HG03103 (cell line): ENCODE data around the gene TMEM234.
"Not testable (repeated sequence)": the region's sequence is repeated elsewhere in the genome, so short reads cannot be mapped to it uniquely, and the experiment has no call there.

Source experiments
- ATAC-seq: cut with Tn5 transposase; IDR thresholded peaks from one replicate; pipeline ENCODE4 v1.9.1; 2021; ENCODE audit warnings: low read depth; ENCODE audit not compliant: unreplicated experiment

TMEM234 gene

DNA sequence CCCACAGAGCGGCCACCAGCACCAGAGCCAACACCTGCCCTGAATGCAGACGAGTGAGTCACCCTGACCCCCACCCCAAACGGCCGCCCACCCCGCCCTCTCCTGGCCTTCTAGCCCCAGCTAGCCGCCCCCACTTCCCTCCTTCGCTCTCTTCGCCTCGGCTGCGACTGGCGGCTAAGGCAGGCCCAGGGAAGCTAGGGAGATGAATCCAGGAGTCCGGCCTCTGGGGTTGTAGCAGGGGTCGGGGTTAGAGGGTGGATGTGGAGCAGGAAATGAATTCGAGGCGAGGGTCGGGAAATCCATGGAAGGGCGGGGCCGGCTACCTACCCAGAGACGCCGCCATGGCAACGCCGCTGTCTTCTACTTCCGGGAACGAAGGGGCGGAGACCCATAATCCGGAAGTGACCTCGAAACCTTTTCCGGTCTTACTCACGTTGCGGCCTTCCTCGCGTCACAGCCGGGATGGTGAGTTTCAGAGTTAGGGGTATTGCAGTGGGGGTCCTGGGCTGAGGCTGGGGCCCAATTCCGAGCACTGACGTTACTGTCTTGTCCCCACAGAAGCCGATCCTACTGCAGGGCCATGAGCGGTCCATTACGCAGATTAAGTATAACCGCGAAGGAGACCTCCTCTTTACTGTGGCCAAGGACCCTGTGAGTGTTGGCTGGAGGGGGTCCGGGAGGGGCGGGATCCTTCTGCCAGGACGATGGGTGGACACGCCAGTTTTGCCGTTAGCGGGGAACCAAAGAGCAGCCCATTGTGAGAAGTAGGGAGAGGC, at the start of gene TMEM234, which contains the start of gene EIF3I:
Gene TMEM234, minus strand, starts transcription at position 374 of the 776 bp plus-strand sequence. Its CDS starts 31 bp downstream, at position 343.
Gene EIF3I, plus strand, starts transcription at position 428 of the 776 bp plus-strand sequence. Its CDS starts 35 bp downstream, at position 463.
- ATAC-seq: peak; percentile 82

DNA sequence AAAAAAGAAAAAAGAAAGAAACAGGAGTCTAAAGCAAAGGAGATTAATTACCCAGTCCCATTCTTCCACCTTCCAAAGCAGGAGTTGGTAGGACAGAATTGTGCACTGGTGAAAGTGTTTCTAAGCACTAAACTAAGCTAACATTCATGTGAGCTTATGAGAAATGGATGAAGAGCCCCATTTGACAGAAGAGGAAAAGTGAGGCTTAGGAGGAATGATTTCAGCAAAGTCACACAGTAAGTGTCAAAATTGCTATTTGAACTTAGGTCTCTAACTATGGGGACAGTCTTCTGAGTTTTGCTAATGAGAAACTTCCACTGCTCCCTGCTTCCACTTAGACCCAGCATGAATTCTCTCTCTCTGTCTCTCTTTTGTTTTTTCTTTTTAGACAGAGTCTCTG, 47.6 kb upstream of the TMEM234 start:
- ATAC-seq: no peak

DNA sequence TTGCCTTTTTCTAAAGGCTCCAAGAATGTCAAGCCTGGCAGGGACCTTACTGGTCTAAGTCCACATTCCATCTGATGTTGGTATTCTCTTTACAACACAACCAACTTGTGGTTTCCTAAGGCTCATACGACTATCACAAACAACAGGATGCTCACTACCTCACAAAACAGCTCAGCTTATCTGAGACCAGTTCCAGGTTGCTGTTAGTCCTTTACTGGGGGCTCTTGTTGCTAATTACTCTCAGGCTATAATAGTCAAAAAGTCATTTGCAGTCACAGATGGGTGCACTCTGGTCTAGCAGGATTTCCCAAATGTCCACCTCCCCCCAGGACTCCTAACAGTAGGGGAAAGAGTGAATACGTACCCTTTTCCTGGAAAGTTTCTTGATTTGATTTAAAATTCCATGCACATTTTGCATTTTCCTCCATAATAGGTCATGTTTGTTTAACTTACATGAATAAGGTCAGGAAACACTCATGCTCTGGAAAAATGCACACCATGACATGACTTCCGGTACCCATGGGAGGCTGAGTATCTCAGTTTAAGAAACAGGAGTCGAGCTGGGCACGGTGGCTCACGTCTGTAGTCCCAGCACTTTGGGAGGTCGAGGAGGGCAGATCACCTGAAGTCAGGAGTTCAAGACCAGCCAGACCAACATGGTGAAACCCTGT, 44.9 kb upstream of the TMEM234 start:
- no peak for ATAC-seq

DNA sequence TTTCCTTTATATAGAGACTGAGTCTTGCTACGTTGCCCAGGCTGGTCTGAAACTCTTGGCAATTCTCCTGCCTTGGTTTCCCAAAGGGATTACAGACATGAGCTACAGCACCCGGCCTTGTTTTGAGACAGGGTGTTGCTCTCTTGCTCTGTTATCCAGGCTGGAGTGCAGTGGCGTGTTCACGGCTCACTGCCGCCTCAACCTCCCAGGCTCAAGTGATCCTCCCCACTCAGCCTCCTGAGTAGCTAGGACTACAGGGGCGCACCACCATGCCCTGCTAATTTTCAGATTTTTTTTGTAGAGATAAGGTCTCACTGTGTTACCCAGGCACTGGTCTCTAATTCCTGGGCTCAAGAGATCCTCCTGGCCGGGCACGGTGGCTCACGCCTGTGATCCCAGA, 43.7 kb upstream of the TMEM234 start:
- ATAC-seq: no peak

DNA sequence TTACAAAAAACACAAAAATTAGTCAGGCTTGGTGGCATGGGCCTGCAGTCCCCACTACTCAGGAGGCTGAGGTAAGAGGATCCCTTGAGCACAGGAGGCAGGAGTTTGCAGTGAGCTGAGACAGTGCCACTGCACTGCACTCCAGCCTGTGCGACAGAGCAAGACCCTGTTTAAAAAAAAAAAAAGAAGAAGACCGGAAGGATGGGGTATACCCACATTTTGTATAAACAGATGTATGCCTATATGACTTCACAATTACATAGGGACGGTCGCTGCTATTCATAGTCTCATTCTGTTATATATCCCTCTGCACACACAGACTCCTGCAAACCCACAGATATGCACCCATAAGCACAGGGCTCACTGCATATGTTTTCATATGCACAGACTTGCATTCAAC, 41.6 kb upstream of the TMEM234 start:
- ATAC-seq: no peak

- not testable (repeated sequence) for ATAC-seq
Observed at GRCh38 chr1:32263236-32263593, 41.1 kb upstream of the TMEM234 start.

DNA sequence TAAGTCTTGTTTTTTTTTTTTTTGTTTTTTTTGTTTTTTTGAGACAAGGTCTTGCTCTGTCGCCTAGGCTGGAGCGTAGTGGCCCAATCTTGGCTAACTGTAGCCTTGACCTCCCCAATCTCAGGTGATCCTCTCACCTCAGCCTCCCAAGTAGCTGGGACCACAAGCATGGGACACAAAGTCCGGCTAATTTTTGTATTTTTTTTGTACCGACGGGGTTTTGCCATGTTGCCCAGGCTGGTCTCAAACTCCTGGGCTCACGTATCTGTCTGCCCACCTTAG, 35.0 kb upstream of the TMEM234 start:
- ATAC-seq: no peak

GRCh38 chr1:32256473-32257226, 34.5 kb upstream of the TMEM234 start:
- ATAC-seq: no peak

- ATAC-seq: no peak
Observed at GRCh38 chr1:32255072-32256071, 33.2 kb upstream of the TMEM234 start.

- no peak for ATAC-seq
Observed at GRCh38 chr1:32250893-32251716, 29.0 kb upstream of the TMEM234 start, which contains the start of gene LCK. TSS of gene LCK (plus strand) at chr1:32251265. CDS start at chr1:32274330, 23,065 bp downstream.

DNA sequence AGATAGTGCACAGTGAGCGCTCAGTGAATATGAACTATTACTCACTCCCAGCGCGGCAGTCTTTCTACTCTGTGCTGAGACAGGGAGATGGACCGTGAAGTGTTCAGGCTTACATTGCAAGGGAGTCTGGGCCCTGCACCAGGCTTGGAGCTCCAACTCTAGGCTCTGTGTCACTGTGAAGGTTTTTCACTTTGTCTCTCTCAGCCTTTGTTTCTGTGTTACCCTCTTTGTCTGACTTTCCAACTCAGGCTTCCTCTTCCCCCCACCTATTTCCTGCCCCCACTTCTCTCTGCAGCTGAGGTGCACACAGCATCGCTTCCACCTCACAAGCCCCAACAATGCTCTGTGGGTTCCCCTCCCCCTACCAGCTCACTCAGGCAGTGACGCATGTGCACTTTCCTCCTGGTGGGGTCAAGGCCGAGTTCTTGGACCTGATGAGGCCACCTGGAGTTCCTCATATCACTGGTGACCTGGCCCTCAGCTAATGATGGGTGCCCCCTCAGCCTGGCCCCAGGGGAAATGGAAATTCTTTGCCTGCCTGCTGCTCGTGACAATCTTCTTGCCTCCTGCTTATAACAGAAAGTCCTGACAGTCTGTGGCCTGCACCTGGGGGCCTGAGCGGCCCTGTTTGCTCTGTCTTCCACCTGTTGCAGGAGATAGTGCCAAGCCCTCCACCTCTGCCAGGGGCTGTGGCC, 27.8 kb upstream of the TMEM234 start:
- peak; percentile 53 for ATAC-seq

DNA sequence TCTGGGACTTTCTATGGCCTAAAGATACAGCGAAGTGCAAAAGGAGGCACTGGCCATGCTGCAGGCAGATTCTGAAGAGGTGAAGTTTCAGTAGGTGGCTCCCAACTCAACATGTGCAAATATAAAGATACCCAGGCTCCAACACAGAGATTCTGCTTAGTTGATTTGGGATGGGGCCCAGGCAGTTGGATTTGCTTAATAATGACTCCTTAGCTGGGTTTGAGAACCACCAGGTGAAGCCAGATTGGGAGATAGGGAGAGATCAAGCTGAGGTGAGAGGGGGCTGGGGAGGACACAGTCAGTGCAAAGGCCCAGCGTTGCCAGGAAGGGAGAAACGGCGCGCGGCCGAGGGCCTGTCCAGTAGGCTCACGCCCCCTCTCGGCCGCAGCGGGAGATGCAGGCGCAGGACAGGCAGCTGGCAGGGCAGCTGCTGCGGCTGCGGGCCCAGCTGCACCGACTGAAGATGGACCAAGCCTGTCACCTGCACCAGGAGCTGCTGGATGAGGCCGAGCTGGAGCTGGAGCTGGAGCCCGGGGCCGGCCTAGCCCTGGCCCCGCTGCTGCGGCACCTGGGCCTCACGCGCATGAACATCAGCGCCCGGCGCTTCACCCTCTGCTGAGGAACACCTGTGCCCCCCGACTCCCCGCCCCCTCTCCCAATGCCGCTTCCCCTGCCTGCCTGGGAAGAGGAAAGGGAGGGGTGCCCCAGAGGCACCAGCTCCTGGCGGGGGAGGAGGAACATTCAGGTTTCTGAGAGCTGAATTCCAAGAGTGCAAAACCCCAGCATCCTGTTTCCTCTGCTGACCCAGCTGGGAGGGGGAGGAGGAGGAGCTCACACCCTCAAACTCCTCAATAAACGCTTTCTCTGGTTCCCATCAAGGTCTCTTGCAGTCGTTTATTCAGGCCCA, 26.1 kb upstream of the TMEM234 start:
- no peak for ATAC-seq

DNA sequence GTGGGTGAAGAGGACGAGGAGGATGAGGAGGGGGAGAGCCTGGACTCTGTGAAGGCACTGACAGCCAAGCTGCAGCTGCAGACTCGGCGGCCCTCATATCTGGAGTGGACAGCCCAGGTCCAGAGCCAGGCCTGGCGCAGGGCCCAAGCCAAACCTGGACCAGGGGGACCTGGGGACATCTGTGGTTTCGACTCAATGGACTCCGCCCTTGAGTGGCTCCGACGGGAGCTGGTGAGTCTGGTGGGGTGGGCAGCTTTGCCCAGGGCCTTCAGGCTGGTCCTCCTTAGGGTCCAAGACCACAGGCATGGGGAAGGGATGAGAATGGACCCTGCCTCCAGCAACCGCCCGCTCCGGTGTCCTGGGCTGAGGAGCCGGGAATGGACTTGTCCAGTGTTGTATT, 25.3 kb upstream of the TMEM234 start:
- ATAC-seq: no peak

DNA sequence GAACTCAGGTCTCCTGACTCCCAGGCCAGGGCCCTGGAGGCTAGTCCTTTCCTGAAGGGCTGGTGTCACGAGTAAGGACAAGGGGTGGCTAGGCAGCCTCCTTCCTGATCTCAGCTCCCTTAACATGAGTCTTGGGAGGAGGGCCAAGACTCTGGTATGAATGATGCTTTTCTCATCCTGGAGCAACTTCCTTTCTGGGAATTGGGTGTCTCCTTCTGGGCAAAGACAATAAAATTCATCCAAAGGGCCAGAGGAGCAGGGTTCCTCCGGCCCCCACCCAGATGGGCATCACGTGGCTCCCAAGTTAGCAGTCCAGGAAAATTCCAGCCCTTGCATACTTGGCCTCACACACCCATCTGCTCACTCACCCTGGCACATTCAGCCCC, 24.7 kb upstream of the TMEM234 start, which contains the start of gene FAM167B:
Gene FAM167B, plus strand, starts transcription at position 335 of the 386 bp plus-strand sequence. CDS start 200 bp downstream, outside the sequence.
- no peak for ATAC-seq

DNA sequence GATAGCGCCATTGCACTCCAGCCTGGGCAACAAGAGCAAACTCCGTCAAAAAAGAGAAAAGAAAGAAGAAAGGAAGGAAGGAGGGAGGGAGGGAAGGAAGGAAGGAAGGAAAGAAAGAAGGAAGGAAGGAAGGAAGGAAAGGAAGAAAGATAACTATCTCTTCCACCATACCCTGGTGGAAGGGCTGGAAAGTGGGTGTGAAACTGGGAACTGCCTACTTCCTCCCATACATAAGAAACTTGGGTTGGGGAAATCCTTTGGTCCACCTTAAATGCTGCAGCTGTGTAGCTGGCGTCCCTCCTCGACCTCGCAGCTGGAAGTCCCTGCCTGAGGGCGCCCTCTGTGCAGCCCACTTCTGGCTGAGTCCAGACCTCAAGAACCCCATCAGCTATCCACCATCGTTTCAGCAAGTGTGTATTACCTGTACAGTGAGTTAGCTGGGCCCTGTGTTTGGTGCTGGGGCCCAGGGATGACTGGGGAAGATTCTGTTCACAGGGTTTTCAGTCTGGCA, 20.2 kb upstream of the TMEM234 start:
- ATAC-seq: no peak

DNA sequence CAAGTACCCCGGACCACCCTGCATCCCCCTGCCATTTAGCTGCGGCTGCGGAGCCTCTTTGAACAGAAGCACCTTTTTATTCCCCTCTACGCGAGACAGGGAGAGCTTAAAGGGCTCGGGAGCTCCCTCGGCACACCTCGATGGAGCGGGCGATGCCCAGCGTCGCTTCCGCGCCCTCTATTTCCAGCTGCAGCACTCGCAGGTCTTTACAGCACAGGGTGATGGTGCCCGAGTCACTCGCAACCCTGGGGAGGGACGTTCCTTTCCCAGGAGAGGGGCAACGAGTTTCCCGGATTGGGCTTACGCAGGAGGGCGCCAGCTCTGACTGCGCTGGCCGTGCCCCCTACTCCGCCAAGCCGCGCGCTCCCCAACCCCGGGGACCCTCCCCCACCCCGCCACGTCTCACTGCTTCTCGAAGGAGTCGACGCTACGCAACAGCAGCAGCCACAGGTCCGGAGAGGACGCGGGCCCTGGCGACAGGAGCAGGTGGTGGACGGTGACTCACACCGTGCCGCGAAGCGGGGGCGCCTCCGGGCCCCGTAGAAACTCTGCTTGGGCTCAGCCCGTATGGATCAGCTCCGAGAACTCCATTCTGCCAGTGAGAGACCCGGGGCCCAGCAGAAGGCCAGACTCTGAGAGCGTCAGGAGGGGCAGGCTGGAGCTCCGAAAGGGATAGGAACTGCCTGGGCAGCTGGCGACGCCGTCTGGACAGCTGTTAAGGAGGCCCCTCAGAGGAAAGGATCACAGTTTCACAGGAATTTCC, 19.0 kb upstream of the TMEM234 start:
- ATAC-seq: no peak
